MG63 (cell line): Measurements from ENCODE around the gene ARHGEF18. TPM values are rescaled to one million over a fixed set of nuclear protein-coding genes. Genes with fewer than 3 reads are reported as not detected.
"Not testable (repeated sequence)": the region's sequence is repeated elsewhere in the genome, so short reads cannot be mapped to it uniquely, and the experiment has no call there.

Experiments
- DNase-seq: peaks from one replicate; pipeline ENCODE4 v3.0.0-alpha.2; 2020
- H3K27me3 ChIP-seq: fragments of 250-450 bp; sonication (Bioruptor Pico); 2 replicates; pipeline ENCODE4 v1.5.1; 2020; ENCODE audit warnings: mild to moderate bottlenecking, moderate library complexity
- H3K36me3 ChIP-seq: fragments of 250-450 bp; sonication (Bioruptor Pico); 2 replicates; pipeline ENCODE4 v1.5.1; 2020; ENCODE audit warnings: mild to moderate bottlenecking, moderate library complexity
- H3K4me3 ChIP-seq: fragments of 250-450 bp; sonication (Bioruptor Pico); 2 replicates; pipeline ENCODE4 v1.5.1; 2020; ENCODE audit warnings: mild to moderate bottlenecking, moderate library complexity
- H3K9me3 ChIP-seq: fragments of 250-450 bp; sonication (Bioruptor Pico); 2 replicates; pipeline ENCODE4 v1.5.1; 2020; ENCODE audit warnings: mild to moderate bottlenecking, moderate library complexity
- total RNA-seq: library from RNA; depleted of rRNA; stranded (reverse); fragments of >200 nt; shearing (Covaris generic); gene quantifications from 2 replicates; pipeline ENCODE4 v1.2.3, GENCODE V29; 2014; ENCODE audit warnings: low replicate concordance; rRNA removed

The ARHGEF18 gene
- 27.0 and 39.0 TPM in 2 replicates for total RNA-seq

- H3K9me3 ChIP-seq: peaks cover 5% of the 10 kb centered on the region
- peaks cover 20% of the 10 kb centered on the region for H3K27me3 ChIP-seq
Observed at GRCh38 chr19:7348587-7349230, at the start of gene ARHGEF18. Gene ARHGEF18 (plus strand): TSS chr19:7348937. CDS start chr19:7362891, 13,954 bp downstream.

GRCh38 chr19:7301525-7301924 lies 47.2 kb upstream of the ARHGEF18 start:
- Histone ChIP-seq H3K36me3 (no peaks in the 10 kb centered on the region), H3K9me3 (no peaks in the 10 kb centered on the region), H3K4me3 (no peak overlapping the region), H3K27me3 (peaks cover 41% of the 10 kb centered on the region)
- no peak for DNase-seq

More at GRCh38 chr19:7348587-7349230, at the start of gene ARHGEF18:
- H3K4me3 ChIP-seq: no peak within 1 kb of the TSS
- no peaks in the 10 kb centered on the region for H3K36me3 ChIP-seq
- no peak for DNase-seq

- peaks cover 36% of the 10 kb centered on the region for H3K27me3 ChIP-seq
- H3K9me3 ChIP-seq: no peaks in the 10 kb centered on the region
- no peak for DNase-seq
- no peak overlapping the region for H3K4me3 ChIP-seq
- H3K36me3 ChIP-seq: no peaks in the 10 kb centered on the region
Observed at GRCh38 chr19:7303470-7303869, 45.3 kb upstream of the ARHGEF18 start.

GRCh38 chr19:7304200-7304599 lies 44.5 kb upstream of the ARHGEF18 start:
- Histone ChIP-seq H3K27me3 (peaks cover 29% of the 10 kb centered on the region), H3K36me3 (no peaks in the 10 kb centered on the region), H3K9me3 (no peaks in the 10 kb centered on the region), H3K4me3 (no peak overlapping the region)
- no peak for DNase-seq

- Histone ChIP-seq H3K36me3 (no peaks in the 10 kb centered on the region), H3K9me3 (no peaks in the 10 kb centered on the region), H3K27me3 (peaks cover 8% of the 10 kb centered on the region), H3K4me3 (no peak overlapping the region)
- no peak for DNase-seq
Observed at GRCh38 chr19:7307590-7308218, 41.0 kb upstream of the ARHGEF18 start.

- H3K9me3 ChIP-seq, H3K36me3 ChIP-seq, DNase-seq, H3K4me3 ChIP-seq, H3K27me3 ChIP-seq: not testable (repeated sequence)
Observed at GRCh38 chr19:7308327-7308726, 40.4 kb upstream of the ARHGEF18 start.

GRCh38 chr19:7311911-7312310 lies 36.8 kb upstream of the ARHGEF18 start:
- Histone ChIP-seq H3K4me3 (no peak overlapping the region), H3K9me3 (0 out of 2 replicates have a peak, but pooled peaks cover 3% of the 10 kb centered on the region), H3K27me3 (no peaks in the 10 kb centered on the region; the same call in 1 of the 2 replicates), H3K36me3 (no peaks in the 10 kb centered on the region)
- no peak for DNase-seq

GRCh38 chr19:7312816-7313215 lies 35.9 kb upstream of the ARHGEF18 start:
- Histone ChIP-seq H3K4me3 (no peak overlapping the region), H3K27me3 (no peaks in the 10 kb centered on the region; the same call in 1 of the 2 replicates), H3K36me3 (no peaks in the 10 kb centered on the region), H3K9me3 (0 out of 2 replicates have a peak, but pooled peaks cover 3% of the 10 kb centered on the region)
- DNase-seq: no peak

GRCh38 chr19:7318176-7318575 lies 30.6 kb upstream of the ARHGEF18 start:
- Histone ChIP-seq H3K9me3 (peaks cover 5% of the 10 kb centered on the region; the same call in 1 of the 2 replicates), H3K36me3 (no peaks in the 10 kb centered on the region), H3K4me3 (no peak overlapping the region), H3K27me3 (peaks cover 3% of the 10 kb centered on the region; the same call in 1 of the 2 replicates)
- no peak for DNase-seq

- DNase-seq: peak; percentile 17
- no peaks in the 10 kb centered on the region for H3K36me3 ChIP-seq
- H3K4me3 ChIP-seq: no peak overlapping the region
- H3K9me3 ChIP-seq: peaks cover 15% of the 10 kb centered on the region
- peaks cover 15% of the 10 kb centered on the region; the same call in 1 of the 2 replicates for H3K27me3 ChIP-seq
Observed at GRCh38 chr19:7326105-7326877, 22.4 kb upstream of the ARHGEF18 start.

- Histone ChIP-seq H3K4me3 (no peak overlapping the region), H3K27me3 (peaks cover 15% of the 10 kb centered on the region; the same call in 1 of the 2 replicates), H3K36me3 (no peaks in the 10 kb centered on the region), H3K9me3 (peaks cover 15% of the 10 kb centered on the region)
- no peak for DNase-seq
Observed at GRCh38 chr19:7327802-7328201, 20.9 kb upstream of the ARHGEF18 start.

GRCh38 chr19:7328647-7329046 lies 20.1 kb upstream of the ARHGEF18 start:
- DNase-seq: no peak
- Histone ChIP-seq H3K27me3 (peaks cover 15% of the 10 kb centered on the region; the same call in 1 of the 2 replicates), H3K4me3 (no peak overlapping the region), H3K36me3 (no peaks in the 10 kb centered on the region), H3K9me3 (peaks cover 15% of the 10 kb centered on the region)

- Histone ChIP-seq H3K9me3 (no peaks in the 10 kb centered on the region; the same call in 1 of the 2 replicates), H3K4me3 (no peak overlapping the region), H3K36me3 (no peaks in the 10 kb centered on the region), H3K27me3 (peaks cover 10% of the 10 kb centered on the region; the same call in 1 of the 2 replicates)
- no peak for DNase-seq
Observed at GRCh38 chr19:7331446-7331845, 17.3 kb upstream of the ARHGEF18 start.

- peak; percentile 18 for DNase-seq
- H3K4me3 ChIP-seq: no peak overlapping the region
- H3K9me3 ChIP-seq: no peaks in the 10 kb centered on the region
- no peaks in the 10 kb centered on the region for H3K36me3 ChIP-seq
- H3K27me3 ChIP-seq: peaks cover 13% of the 10 kb centered on the region; the same call in 1 of the 2 replicates
Observed at GRCh38 chr19:7333198-7334118, 15.3 kb upstream of the ARHGEF18 start.

- H3K9me3 ChIP-seq: no peaks in the 10 kb centered on the region
- no peak overlapping the region for H3K4me3 ChIP-seq
- DNase-seq: no peak
- H3K36me3 ChIP-seq: no peaks in the 10 kb centered on the region
- peaks cover 12% of the 10 kb centered on the region for H3K27me3 ChIP-seq
Observed at GRCh38 chr19:7336321-7336973, 12.3 kb upstream of the ARHGEF18 start.
